Bronchial epithelial cell (primary cell): ENCODE results near the gene TRIM69. TPM values are rescaled to one million over a fixed set of nuclear protein-coding genes. Genes with fewer than 3 reads are reported as not detected.

Experiments
- DNase-seq: peaks from one replicate; pipeline ENCODE4 v3.0.0-alpha.2; 2010; ENCODE audit warnings: low read depth
- FAIRE-seq: peaks from 2 replicates; lab custom pipeline; 2011; peaks lifted over from hg19 to GRCh38; lab: Jason Lieb, UNC
- H3K27me3 ChIP-seq: 2 replicates; pipeline ENCODE4 v1.5.1; 2011; ENCODE audit warnings: low read length; ENCODE audit not compliant: control insufficient read depth, insufficient read depth
- H3K36me3 ChIP-seq: 2 replicates; pipeline ENCODE4 v1.5.1; 2011; ENCODE audit warnings: low read length; ENCODE audit not compliant: control insufficient read depth, insufficient read depth
- H3K4me3 ChIP-seq: 2 replicates; pipeline ENCODE4 v1.5.1; 2011; ENCODE audit warnings: mild to moderate bottlenecking, low read depth, low read length, control low read depth
- CTCF ChIP-seq: IDR thresholded peaks from 2 replicates; pipeline ENCODE4 v1.5.1; 2011; ENCODE audit warnings: mild to moderate bottlenecking, moderate library complexity, low read length, control low read depth, inconsistent platforms; ENCODE audit not compliant: insufficient read depth, severe bottlenecking
- total RNA-seq: library from RNA; depleted of rRNA; stranded (reverse); fragments of >200 nt; gene quantifications from 2 replicates; pipeline ENCODE4 v1.2.1, GENCODE V29; 2014

The TRIM69 gene
- total RNA-seq, 1 donor from 2014 or later = 7.1 TPM

GRCh38 chr15:44811337-44811736 lies 75.0 kb downstream of the TRIM69 start:
- DNase-seq = peak; percentile 21
- Histone ChIP-seq H3K36me3 (no peaks in the 10 kb centered on the region), H3K4me3 (no peak overlapping the region), H3K27me3 (no peaks in the 10 kb centered on the region)
- no peak for TF ChIP-seq CTCF
- peak; percentile 32 for FAIRE-seq

GRCh38 chr15:44812029-44812517 lies 75.7 kb downstream of the TRIM69 start:
- DNase-seq (peak; percentile 59), FAIRE-seq (peak; percentile 91)

GRCh38 chr15:44813231-44813630 lies 76.9 kb downstream of the TRIM69 start:
- no peak for TF ChIP-seq CTCF
- no peak for FAIRE-seq
- no peaks in the 10 kb centered on the region for H3K27me3 ChIP-seq
- DNase-seq = no peak
- no peaks in the 10 kb centered on the region for H3K36me3 ChIP-seq
- H3K4me3 ChIP-seq = no peak overlapping the region

More at GRCh38 chr15:44812029-44812517, 75.7 kb downstream of the TRIM69 start:
- TF ChIP-seq CTCF = no peak
- Histone ChIP-seq H3K27me3 (no peaks in the 10 kb centered on the region), H3K4me3 (no peak overlapping the region), H3K36me3 (no peaks in the 10 kb centered on the region)

Other genes starting within 250 kb of the TRIM69 start
- gene EIF3J, start 199.4 kb upstream of the TRIM69 start, total RNA-seq = 40.5 and 52.4 TPM in 2 replicates
- gene SPG11, start 72.9 kb upstream of the TRIM69 start, total RNA-seq = 49.8 and 65.5 TPM in 2 replicates
- gene PATL2, start 25.2 kb upstream of the TRIM69 start, total RNA-seq = 0.13 TPM in 1 of 2 replicates, not detected in the other
- gene B2M, start 25.0 kb upstream of the TRIM69 start, total RNA-seq = 681 and 808 TPM in 2 replicates
- gene TERB2, start 220.2 kb downstream of the TRIM69 start, total RNA-seq = not detected in 2 replicates